Mammary epithelial cell (primary cell): ENCODE measurements around the gene ALK.

ENCODE experiments used
- EZH2 ChIP-seq: IDR thresholded peaks from 2 replicates; pipeline ENCODE4 v1.6.1; 2012; ENCODE audit warnings: low read length, inconsistent platforms, borderline replicate concordance
- TF ChIP-seq, protein P1 (sequence below), 2 donors: IDR thresholded peaks in 1 of 2; conservative IDR thresholded peaks in 1 of 2; 2 replicates each; pipeline ENCODE4 v1.5.1; 2011 to 2012; ENCODE audit warnings: inconsistent platforms in 2 of 2, low read length in 2 of 2, mild to moderate bottlenecking in 2 of 2, control low read depth in 1 of 2, low read depth in 1 of 2; ENCODE audit not compliant: insufficient read depth in 1 of 2; ENCODE audit errors: extremely low read depth in 1 of 2

DNA sequence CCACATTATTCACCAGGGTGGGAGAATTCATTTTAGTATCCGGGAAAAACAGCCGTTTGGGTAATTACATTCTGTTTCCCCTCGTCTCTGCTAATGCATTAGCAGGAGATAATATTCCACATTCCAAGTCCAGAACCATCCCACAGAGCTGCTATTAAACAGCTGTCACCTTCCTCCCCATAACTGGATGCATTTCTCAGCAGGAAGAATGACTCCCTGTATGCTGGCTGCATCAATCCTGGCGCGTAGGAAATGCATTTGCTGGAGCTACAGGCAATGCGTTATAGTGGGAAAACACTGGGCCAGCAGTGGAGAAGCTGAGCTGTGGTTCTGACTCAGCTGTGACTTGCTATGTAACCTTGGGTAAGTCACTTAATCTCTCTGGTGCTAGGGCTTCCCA lies 560.2 kb downstream of the ALK start:
- TF ChIP-seq, protein P1, sequence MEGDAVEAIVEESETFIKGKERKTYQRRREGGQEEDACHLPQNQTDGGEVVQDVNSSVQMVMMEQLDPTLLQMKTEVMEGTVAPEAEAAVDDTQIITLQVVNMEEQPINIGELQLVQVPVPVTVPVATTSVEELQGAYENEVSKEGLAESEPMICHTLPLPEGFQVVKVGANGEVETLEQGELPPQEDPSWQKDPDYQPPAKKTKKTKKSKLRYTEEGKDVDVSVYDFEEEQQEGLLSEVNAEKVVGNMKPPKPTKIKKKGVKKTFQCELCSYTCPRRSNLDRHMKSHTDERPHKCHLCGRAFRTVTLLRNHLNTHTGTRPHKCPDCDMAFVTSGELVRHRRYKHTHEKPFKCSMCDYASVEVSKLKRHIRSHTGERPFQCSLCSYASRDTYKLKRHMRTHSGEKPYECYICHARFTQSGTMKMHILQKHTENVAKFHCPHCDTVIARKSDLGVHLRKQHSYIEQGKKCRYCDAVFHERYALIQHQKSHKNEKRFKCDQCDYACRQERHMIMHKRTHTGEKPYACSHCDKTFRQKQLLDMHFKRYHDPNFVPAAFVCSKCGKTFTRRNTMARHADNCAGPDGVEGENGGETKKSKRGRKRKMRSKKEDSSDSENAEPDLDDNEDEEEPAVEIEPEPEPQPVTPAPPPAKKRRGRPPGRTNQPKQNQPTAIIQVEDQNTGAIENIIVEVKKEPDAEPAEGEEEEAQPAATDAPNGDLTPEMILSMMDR (conservative IDR thresholded peaks at IDR 0.05 in 1 of 2, IDR thresholded peaks at IDR 0.05 in 1 of 2; ENCODE audit: extremely low read depth in 1 of 2, insufficient read depth in 1 of 2, low read depth in 1 of 2, low read length in 2 of 2) = no peak
- TF ChIP-seq EZH2 = no peak
